ENCODE results near the gene OLFML2A.
A peak's percentile ranks its signal among the peaks of the same experiment; 100 is the strongest.
"Not testable (repeated sequence)": the region's sequence is repeated elsewhere in the genome, so short reads cannot be mapped to it uniquely, and the experiment has no call there.

Gene OLFML2A

GRCh38 chr9:124761710-124762109 is 15.2 kb upstream of the OLFML2A start:
- no peak for DNase-seq

- DNase-seq = no peak
These were observed 14.3 kb upstream of the OLFML2A start for GRCh38 chr9:124762633-124763032.

- no peak for DNase-seq
These were observed 12.0 kb upstream of the OLFML2A start for GRCh38 chr9:124764774-124765438.

GRCh38 chr9:124765439-124765835 is 11.5 kb upstream of the OLFML2A start:
- DNase-seq = no peak

GRCh38 chr9:124766326-124766725 is 10.6 kb upstream of the OLFML2A start:
- no peak for DNase-seq

GRCh38 chr9:124766815-124767554 is 9.9 kb upstream of the OLFML2A start:
- DNase-seq = no peak

GRCh38 chr9:124767821-124768220 is 9.1 kb upstream of the OLFML2A start:
- DNase-seq = no peak

- no peak for DNase-seq
These were observed 8.6 kb upstream of the OLFML2A start for GRCh38 chr9:124768334-124768733.

- no peak for DNase-seq
These were observed 8.0 kb upstream of the OLFML2A start for GRCh38 chr9:124768750-124769548.

- peak; percentile 22 for DNase-seq
These were observed 7.2 kb upstream of the OLFML2A start for GRCh38 chr9:124769549-124770358.

GRCh38 chr9:124770359-124771020 is 6.4 kb upstream of the OLFML2A start:
- DNase-seq = peak; percentile 22

GRCh38 chr9:124771021-124771866 is 5.7 kb upstream of the OLFML2A start, which contains the start of gene NR6A1:
Gene NR6A1, minus strand, starts transcription at chr9:124771311.
- peak; percentile 96 for DNase-seq

- DNase-seq = peak; percentile 39
These were observed 4.9 kb upstream of the OLFML2A start for GRCh38 chr9:124771867-124772679.

- DNase-seq = not testable (repeated sequence)
These were observed 4.1 kb upstream of the OLFML2A start for GRCh38 chr9:124772877-124773276.

GRCh38 chr9:124773473-124774128 is 3.3 kb upstream of the OLFML2A start:
- DNase-seq = no peak

- peak; percentile 85 for DNase-seq
These were observed 2.6 kb upstream of the OLFML2A start for GRCh38 chr9:124774129-124774978.

GRCh38 chr9:124776618-124776953 is 347 bp upstream of the OLFML2A start:
- DNase-seq = no peak

GRCh38 chr9:124778575-124779367 is 1.8 kb downstream of the OLFML2A start:
- no peak for DNase-seq
